ENCODE measurements around the gene MST1. TPM values are rescaled to one million over a fixed set of nuclear protein-coding genes. Genes with fewer than 3 reads are reported as not detected.

Gene MST1
- total RNA-seq, 1 experiment from 2014 or later, result 13.8 TPM

DNA sequence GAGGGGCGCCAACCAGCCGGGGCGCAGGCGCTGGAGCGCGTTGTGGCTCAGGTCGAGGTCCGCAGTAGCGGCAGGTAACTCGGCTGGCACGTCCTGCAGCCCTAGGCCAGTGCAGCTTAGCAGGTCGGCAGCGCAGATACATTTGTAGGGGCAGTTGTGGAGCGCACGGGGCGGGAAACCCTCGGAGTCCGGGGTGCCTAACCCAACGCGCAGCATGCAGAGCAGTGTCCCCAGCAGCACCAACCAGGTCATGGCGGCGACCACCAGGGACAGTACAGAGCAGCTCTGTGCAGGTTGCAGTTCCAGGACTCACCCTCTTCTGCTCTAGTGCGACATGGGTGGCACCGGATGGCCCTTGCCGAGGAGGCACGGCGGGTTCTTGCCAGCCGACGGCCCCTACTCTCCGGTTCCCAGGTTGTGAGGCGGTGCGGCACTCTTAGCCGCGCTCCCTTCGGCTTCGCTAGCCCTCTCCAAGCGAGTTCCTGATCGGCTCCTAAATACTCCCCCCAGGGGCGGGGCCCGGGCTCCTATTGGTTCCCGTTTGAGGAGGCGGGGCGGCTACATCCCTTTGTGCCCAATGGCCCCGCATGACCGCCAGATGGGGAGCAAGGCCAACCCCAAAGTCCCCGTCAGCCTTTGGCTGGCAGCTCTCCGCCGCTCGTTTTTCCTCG lies 30.1 kb upstream of the MST1 start, which contains the start of gene AMIGO3 (continued):
- no peak; the same call in 1 of the 2 replicates for TF ChIP-seq ARID4B (CRISPR knock-in tag; IDR thresholded peaks at IDR 0.05; ENCODE audit: borderline replicate concordance)
- peak; percentile 18; the same call in 1 of the 2 replicates for TF ChIP-seq NR2C2 (CRISPR knock-in tag; IDR thresholded peaks at IDR 0.05)
- no peak for TF ChIP-seq RORB (CRISPR knock-in tag; IDR thresholded peaks at IDR 0.05)
- peak; percentile 93; the same call in 1 of the 2 replicates for TF ChIP-seq ZNF416 (CRISPR knock-in tag; IDR thresholded peaks at IDR 0.05)
- peak; percentile 85 for TF ChIP-seq FOXP1 (CRISPR knock-in tag; IDR thresholded peaks at IDR 0.05; ENCODE audit: borderline replicate concordance)
- TF ChIP-seq, protein P1, sequence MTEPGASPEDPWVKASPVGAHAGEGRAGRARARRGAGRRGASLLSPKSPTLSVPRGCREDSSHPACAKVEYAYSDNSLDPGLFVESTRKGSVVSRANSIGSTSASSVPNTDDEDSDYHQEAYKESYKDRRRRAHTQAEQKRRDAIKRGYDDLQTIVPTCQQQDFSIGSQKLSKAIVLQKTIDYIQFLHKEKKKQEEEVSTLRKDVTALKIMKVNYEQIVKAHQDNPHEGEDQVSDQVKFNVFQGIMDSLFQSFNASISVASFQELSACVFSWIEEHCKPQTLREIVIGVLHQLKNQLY (CRISPR knock-in tag; IDR thresholded peaks at IDR 0.05), result no peak
- TF ChIP-seq MAX (CRISPR knock-in tag; IDR thresholded peaks at IDR 0.05), result no peak; the same call in 1 of the 2 replicates
- no peak for TF ChIP-seq ESRRA (CRISPR knock-in tag; IDR thresholded peaks at IDR 0.05; ENCODE audit: borderline replicate concordance)
- TF ChIP-seq, protein P2, sequence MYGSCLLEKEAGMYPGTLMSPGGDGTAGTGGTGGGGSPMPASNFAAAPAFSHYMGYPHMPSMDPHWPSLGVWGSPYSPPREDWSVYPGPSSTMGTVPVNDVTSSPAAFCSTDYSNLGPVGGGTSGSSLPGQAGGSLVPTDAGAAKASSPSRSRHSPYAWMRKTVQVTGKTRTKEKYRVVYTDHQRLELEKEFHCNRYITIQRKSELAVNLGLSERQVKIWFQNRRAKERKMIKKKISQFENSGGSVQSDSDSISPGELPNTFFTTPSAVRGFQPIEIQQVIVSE (CRISPR knock-in tag; IDR thresholded peaks at IDR 0.05; ENCODE audit: borderline replicate concordance), result no peak
- TF ChIP-seq, protein P3, sequence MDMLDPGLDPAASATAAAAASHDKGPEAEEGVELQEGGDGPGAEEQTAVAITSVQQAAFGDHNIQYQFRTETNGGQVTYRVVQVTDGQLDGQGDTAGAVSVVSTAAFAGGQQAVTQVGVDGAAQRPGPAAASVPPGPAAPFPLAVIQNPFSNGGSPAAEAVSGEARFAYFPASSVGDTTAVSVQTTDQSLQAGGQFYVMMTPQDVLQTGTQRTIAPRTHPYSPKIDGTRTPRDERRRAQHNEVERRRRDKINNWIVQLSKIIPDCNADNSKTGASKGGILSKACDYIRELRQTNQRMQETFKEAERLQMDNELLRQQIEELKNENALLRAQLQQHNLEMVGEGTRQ (CRISPR knock-in tag; IDR thresholded peaks at IDR 0.05), result no peak
- no peak for TF ChIP-seq GRHL2 (CRISPR knock-in tag; IDR thresholded peaks at IDR 0.05; ENCODE audit: insufficient replicate concordance, severe bottlenecking)
- no peak; the same call in 1 of the 2 replicates for TF ChIP-seq TEAD1 (CRISPR knock-in tag; IDR thresholded peaks at IDR 0.05)
- TF ChIP-seq ELF4 (CRISPR knock-in tag; IDR thresholded peaks at IDR 0.05; ENCODE audit: low read depth), result no peak
- TF ChIP-seq, protein P4, sequence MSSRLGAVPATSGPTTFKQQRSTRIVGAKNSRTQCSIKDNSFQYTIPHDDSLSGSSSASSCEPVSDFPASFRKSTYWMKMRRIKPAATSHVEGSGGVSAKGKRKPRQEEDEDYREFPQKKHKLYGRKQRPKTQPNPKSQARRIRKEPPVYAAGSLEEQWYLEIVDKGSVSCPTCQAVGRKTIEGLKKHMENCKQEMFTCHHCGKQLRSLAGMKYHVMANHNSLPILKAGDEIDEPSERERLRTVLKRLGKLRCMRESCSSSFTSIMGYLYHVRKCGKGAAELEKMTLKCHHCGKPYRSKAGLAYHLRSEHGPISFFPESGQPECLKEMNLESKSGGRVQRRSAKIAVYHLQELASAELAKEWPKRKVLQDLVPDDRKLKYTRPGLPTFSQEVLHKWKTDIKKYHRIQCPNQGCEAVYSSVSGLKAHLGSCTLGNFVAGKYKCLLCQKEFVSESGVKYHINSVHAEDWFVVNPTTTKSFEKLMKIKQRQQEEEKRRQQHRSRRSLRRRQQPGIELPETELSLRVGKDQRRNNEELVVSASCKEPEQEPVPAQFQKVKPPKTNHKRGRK (CRISPR knock-in tag; IDR thresholded peaks at IDR 0.05; ENCODE audit: borderline replicate concordance), result no peak
- peak; percentile 17 for TF ChIP-seq E2F5 (CRISPR knock-in tag; IDR thresholded peaks at IDR 0.05)
- TF ChIP-seq, protein P5, sequence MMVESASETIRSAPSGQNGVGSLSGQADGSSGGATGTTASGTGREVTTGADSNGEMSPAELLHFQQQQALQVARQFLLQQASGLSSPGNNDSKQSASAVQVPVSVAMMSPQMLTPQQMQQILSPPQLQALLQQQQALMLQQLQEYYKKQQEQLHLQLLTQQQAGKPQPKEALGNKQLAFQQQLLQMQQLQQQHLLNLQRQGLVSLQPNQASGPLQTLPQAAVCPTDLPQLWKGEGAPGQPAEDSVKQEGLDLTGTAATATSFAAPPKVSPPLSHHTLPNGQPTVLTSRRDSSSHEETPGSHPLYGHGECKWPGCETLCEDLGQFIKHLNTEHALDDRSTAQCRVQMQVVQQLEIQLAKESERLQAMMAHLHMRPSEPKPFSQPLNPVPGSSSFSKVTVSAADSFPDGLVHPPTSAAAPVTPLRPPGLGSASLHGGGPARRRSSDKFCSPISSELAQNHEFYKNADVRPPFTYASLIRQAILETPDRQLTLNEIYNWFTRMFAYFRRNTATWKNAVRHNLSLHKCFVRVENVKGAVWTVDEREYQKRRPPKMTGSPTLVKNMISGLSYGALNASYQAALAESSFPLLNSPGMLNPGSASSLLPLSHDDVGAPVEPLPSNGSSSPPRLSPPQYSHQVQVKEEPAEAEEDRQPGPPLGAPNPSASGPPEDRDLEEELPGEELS (CRISPR knock-in tag; IDR thresholded peaks at IDR 0.05), result no peak
- no peak for TF ChIP-seq NFE2L1 (CRISPR knock-in tag; IDR thresholded peaks at IDR 0.05)
- TF ChIP-seq, protein P6, sequence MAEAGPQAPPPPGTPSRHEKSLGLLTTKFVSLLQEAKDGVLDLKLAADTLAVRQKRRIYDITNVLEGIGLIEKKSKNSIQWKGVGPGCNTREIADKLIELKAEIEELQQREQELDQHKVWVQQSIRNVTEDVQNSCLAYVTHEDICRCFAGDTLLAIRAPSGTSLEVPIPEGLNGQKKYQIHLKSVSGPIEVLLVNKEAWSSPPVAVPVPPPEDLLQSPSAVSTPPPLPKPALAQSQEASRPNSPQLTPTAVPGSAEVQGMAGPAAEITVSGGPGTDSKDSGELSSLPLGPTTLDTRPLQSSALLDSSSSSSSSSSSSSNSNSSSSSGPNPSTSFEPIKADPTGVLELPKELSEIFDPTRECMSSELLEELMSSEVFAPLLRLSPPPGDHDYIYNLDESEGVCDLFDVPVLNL (CRISPR knock-in tag; IDR thresholded peaks at IDR 0.05; ENCODE audit: borderline replicate concordance, low read depth), result no peak
- no peak for TF ChIP-seq SOX15 (CRISPR knock-in tag; IDR thresholded peaks at IDR 0.05)

Measured in WTC11 (cell line).